ENCODE measurements around the gene AFAP1L2. TPM values are rescaled to one million over a fixed set of nuclear protein-coding genes. Genes with fewer than 3 reads are reported as not detected.
A peak's percentile ranks its signal among the peaks of the same experiment; 100 is the strongest.

AFAP1L2 gene
- polyA plus RNA-seq, 3 donors = 0.01 to 0.43 TPM; not detected in 1

- Histone ChIP-seq H3K79me2 (ENCODE audit: insufficient read depth, low read length) (no peaks in the 10 kb centered on the region), H4K20me1 (ENCODE audit: insufficient read depth, low read length) (no peaks in the 10 kb centered on the region), H3K9ac (ENCODE audit: insufficient read depth, low read length, poor library complexity, severe bottlenecking) (no peak overlapping the region), H3K27ac (ENCODE audit: low read depth in 1 of 2, low read length in 2 of 2) (no peak overlapping the region), H3K36me3 (replicated peaks in 1 of 2; ENCODE audit: control insufficient read depth in 1 of 2, insufficient read depth in 2 of 2, low read length in 2 of 2) (no peaks in the 10 kb centered on the region), H3K9me3 (replicated peaks in 1 of 2; ENCODE audit: control insufficient read depth in 1 of 2, insufficient read depth in 1 of 2, low read length in 2 of 2) (peaks cover 5 to 7% of the 10 kb centered on the region in 2 donors), H2AFZ (ENCODE audit: insufficient read depth, low read depth, low read length, poor library complexity, severe bottlenecking) (no peak overlapping the region), H3K4me1 (ENCODE audit: control insufficient read depth in 1 of 2, insufficient read depth in 2 of 2, low read length in 2 of 2) (peaks cover 8 to 11% of the 10 kb centered on the region in 2 donors), H3K27me3 (ENCODE audit: control insufficient read depth in 2 of 2, insufficient read depth in 2 of 2, low read length in 2 of 2) (no peaks in the 10 kb centered on the region), H3K4me3 (replicated peaks in 1 of 3; ENCODE audit: low read depth in 2 of 3, low read length in 3 of 3) (no peak overlapping the region), H3K4me2 (replicated peaks; ENCODE audit: extremely low read depth, low read length, poor library complexity, severe bottlenecking) (no peak overlapping the region)
- TF ChIP-seq, protein P1, sequence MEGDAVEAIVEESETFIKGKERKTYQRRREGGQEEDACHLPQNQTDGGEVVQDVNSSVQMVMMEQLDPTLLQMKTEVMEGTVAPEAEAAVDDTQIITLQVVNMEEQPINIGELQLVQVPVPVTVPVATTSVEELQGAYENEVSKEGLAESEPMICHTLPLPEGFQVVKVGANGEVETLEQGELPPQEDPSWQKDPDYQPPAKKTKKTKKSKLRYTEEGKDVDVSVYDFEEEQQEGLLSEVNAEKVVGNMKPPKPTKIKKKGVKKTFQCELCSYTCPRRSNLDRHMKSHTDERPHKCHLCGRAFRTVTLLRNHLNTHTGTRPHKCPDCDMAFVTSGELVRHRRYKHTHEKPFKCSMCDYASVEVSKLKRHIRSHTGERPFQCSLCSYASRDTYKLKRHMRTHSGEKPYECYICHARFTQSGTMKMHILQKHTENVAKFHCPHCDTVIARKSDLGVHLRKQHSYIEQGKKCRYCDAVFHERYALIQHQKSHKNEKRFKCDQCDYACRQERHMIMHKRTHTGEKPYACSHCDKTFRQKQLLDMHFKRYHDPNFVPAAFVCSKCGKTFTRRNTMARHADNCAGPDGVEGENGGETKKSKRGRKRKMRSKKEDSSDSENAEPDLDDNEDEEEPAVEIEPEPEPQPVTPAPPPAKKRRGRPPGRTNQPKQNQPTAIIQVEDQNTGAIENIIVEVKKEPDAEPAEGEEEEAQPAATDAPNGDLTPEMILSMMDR (IDR thresholded peaks at IDR 0.05) = no peak
- no peak for DNase-seq
- Mint-ChIP-seq H3K4me1 (peaks cover 13% of the 10 kb centered on the region), H3K36me3 (no peaks in the 10 kb centered on the region), H3K4me3 (no peak overlapping the region), H3K9me3 (peaks cover 0 to 8% (median 3%) of the 10 kb centered on the region in 7 donors), H3K27ac (no peak overlapping the region), H3K27me3 (ENCODE audit: low read depth in 3 of 3) (peaks cover 5 to 9% (median 5%) of the 10 kb centered on the region in 3 donors)
- intact Hi-C loops (cut with micrococcal nuclease) = no loop called here
- 89% methylated on average over 8 of the region's 9 CpGs for WGBS (ENCODE audit: insufficient coverage)
Measured at GRCh38 chr10:114301177-114301576, 103.1 kb downstream of the AFAP1L2 start.

- Histone ChIP-seq H4K20me1 (ENCODE audit: insufficient read depth, low read length) (no peaks in the 10 kb centered on the region), H3K9ac (ENCODE audit: insufficient read depth, low read length, poor library complexity, severe bottlenecking) (no peak overlapping the region), H3K4me1 (ENCODE audit: control insufficient read depth in 1 of 2, insufficient read depth in 2 of 2, low read length in 2 of 2) (peaks cover 8 to 11% of the 10 kb centered on the region in 2 donors), H3K4me2 (replicated peaks; ENCODE audit: extremely low read depth, low read length, poor library complexity, severe bottlenecking) (no peak overlapping the region), H3K36me3 (replicated peaks in 1 of 2; ENCODE audit: control insufficient read depth in 1 of 2, insufficient read depth in 2 of 2, low read length in 2 of 2) (no peaks in the 10 kb centered on the region), H2AFZ (ENCODE audit: insufficient read depth, low read depth, low read length, poor library complexity, severe bottlenecking) (no peak overlapping the region), H3K79me2 (ENCODE audit: insufficient read depth, low read length) (no peaks in the 10 kb centered on the region), H3K4me3 (replicated peaks in 1 of 3; ENCODE audit: low read depth in 2 of 3, low read length in 3 of 3) (no peak overlapping the region), H3K27ac (ENCODE audit: low read depth in 1 of 2, low read length in 2 of 2) (no peak overlapping the region), H3K27me3 (ENCODE audit: control insufficient read depth in 2 of 2, insufficient read depth in 2 of 2, low read length in 2 of 2) (no peaks in the 10 kb centered on the region), H3K9me3 (replicated peaks in 1 of 2; ENCODE audit: control insufficient read depth in 1 of 2, insufficient read depth in 1 of 2, low read length in 2 of 2) (peaks cover 9 to 15% of the 10 kb centered on the region in 2 donors)
- Mint-ChIP-seq H3K27ac (peak overlapping the region in 1 of 7 donors; percentile 68), H3K4me1 (peaks cover 13% of the 10 kb centered on the region), H3K4me3 (no peak overlapping the region), H3K36me3 (no peaks in the 10 kb centered on the region), H3K27me3 (ENCODE audit: low read depth in 3 of 3) (peaks cover 2 to 7% (median 5%) of the 10 kb centered on the region in 3 donors), H3K9me3 (peaks cover 7 to 15% (median 12%) of the 10 kb centered on the region in 7 donors)
- intact Hi-C loops (cut with micrococcal nuclease) = no loop called here
- TF ChIP-seq, protein P1 (IDR thresholded peaks at IDR 0.05) = no peak
- no peak for DNase-seq
- 96% methylated on average over 14 of the region's 16 CpGs for WGBS (ENCODE audit: insufficient coverage)
Measured at GRCh38 chr10:114300036-114300645, 104.2 kb downstream of the AFAP1L2 start.
